HCT116 (cell line): ENCODE data around the gene GZMA. TPM values are rescaled to one million over a fixed set of nuclear protein-coding genes. Genes with fewer than 3 reads are reported as not detected.

Source experiments
- ATAC-seq: fragments of 200-7000 bp; cut with Tn5 transposase; 2 replicates; pipeline ENCODE4 v1.9.1; 2020; ENCODE audit warnings: mild to moderate bottlenecking, moderate library complexity
- BruUV-seq: library from RNA; stranded (reverse); fragments of 400-500 nt; replicated peaks from 2 replicates; lab custom pipeline; 2021; lab: Mats Ljungman, UMichigan
- CTCF ChIA-PET: fragments of 300-600 bp; sonication (Branson Sonifier 250); formaldehyde crosslinking; loops from one replicate; lab custom pipeline; 2021; ENCODE audit warnings: antibody characterized with exemption; lab: Charles Lee
- POLR2A ChIA-PET: fragments of 300-600, 350-600 bp; sonication (Branson Sonifier 250); formaldehyde crosslinking; loops from one replicate; lab custom pipeline; 2021; ENCODE audit warnings: antibody characterized with exemption; lab: Charles Lee
- RAD21 ChIA-PET, 2 experiments: fragments of 300-600 bp; sonication (Branson Sonifier 250); formaldehyde crosslinking; loops; one replicate each; lab custom pipeline; 2023; ENCODE audit warnings: low total read pairs in 2 of 2; ENCODE audit not compliant: uncharacterized antibody in 2 of 2, unreplicated experiment in 2 of 2, low non-redundant PET in 1 of 2; lab: Charles Lee
- DNase-seq: peaks from one replicate; pipeline ENCODE4 v3.0.0-alpha.2; 2010; ENCODE audit warnings: low read depth, low spot score
- H2AFZ ChIP-seq: fragments of 200-600 bp; shearing (Covaris generic), sonication (generic); 2 replicates; pipeline ENCODE4 v1.6.1; 2017; ENCODE audit warnings: low read depth, mixed run types, mixed read lengths, antibody characterized with exemption, low read length; ENCODE audit not compliant: poor library complexity, severe bottlenecking
- H3K27ac ChIP-seq: 2 replicates; pipeline ENCODE4 v1.5.1; 2012; ENCODE audit warnings: low read depth, low read length
- H3K27me3 ChIP-seq: fragments of 200-600 bp; sonication (generic); 2 replicates; pipeline ENCODE4 v1.6.1; 2016; ENCODE audit warnings: mixed run types, low read length, mixed read lengths; ENCODE audit not compliant: insufficient read depth
- H3K36me3 ChIP-seq, 2 experiments: fragments of 200-500 bp in 1 of 2; fragments of 200-600 bp in 1 of 2; sonication (Bioruptor generic) in 1 of 2; sonication (generic) in 1 of 2; 2 replicates each; pipeline versions ENCODE4 v1.5.1 to v1.6.1; 2014 to 2016; ENCODE audit warnings: low read length in 2 of 2, inconsistent platforms in 1 of 2, mixed read lengths in 1 of 2, mixed run types in 1 of 2; ENCODE audit not compliant: insufficient read depth in 2 of 2, control insufficient read depth in 1 of 2
- H3K4me1 ChIP-seq, 2 experiments: fragments of 200-600 bp in 1 of 2; sonication (generic) in 1 of 2; 2 replicates each; pipeline versions ENCODE4 v1.5.1 to v1.6.1; 2012 to 2017; ENCODE audit warnings: low read length in 2 of 2, inconsistent platforms in 1 of 2, mild to moderate bottlenecking in 1 of 2, mixed read lengths in 1 of 2, mixed run types in 1 of 2, moderate library complexity in 1 of 2; ENCODE audit not compliant: insufficient read depth in 2 of 2, control insufficient read depth in 1 of 2
- H3K4me2 ChIP-seq: fragments of 200-600 bp; sonication (generic); 2 replicates; pipeline ENCODE4 v1.6.1; 2017; ENCODE audit warnings: mixed run types, low read length, mixed read lengths
- H3K4me3 ChIP-seq, 2 experiments: fragments of 200-600 bp in 1 of 2; sonication (generic) in 1 of 2; replicated peaks in 1 of 2; 2 replicates each; pipeline ENCODE4 v1.5.1; 2011 to 2016; ENCODE audit warnings: low read length in 2 of 2, control low read depth in 1 of 2, low read depth in 1 of 2, mild to moderate bottlenecking in 1 of 2, mixed read lengths in 1 of 2, mixed run types in 1 of 2
- H3K79me2 ChIP-seq: fragments of 200-600 bp; sonication (generic); 2 replicates; pipeline ENCODE4 v1.6.1; 2017; ENCODE audit warnings: mild to moderate bottlenecking, mixed run types, low read length, moderate library complexity, mixed read lengths; ENCODE audit not compliant: insufficient read depth
- H3K9ac ChIP-seq: fragments of 200-600 bp; sonication (generic); 2 replicates; pipeline ENCODE4 v1.6.1; 2016; ENCODE audit warnings: low read length, mixed read lengths
- H3K9me2 ChIP-seq: fragments of 200-600 bp; sonication (generic), shearing (Covaris generic); 2 replicates; pipeline ENCODE4 v1.6.1; 2017; ENCODE audit warnings: mixed run types, mild to moderate bottlenecking, moderate library complexity; ENCODE audit not compliant: insufficient read depth
- H3K9me3 ChIP-seq, 2 experiments: fragments of 200-500 bp in 1 of 2; fragments of 200-600 bp in 1 of 2; sonication (Bioruptor generic) in 1 of 2; sonication (generic) in 1 of 2; 2 replicates each; pipeline ENCODE4 v1.6.1; 2014 to 2017; ENCODE audit warnings: low read length in 2 of 2, mixed read lengths in 2 of 2, inconsistent platforms in 1 of 2, low read depth in 1 of 2, mild to moderate bottlenecking in 1 of 2, mixed run types in 1 of 2, moderate library complexity in 1 of 2; ENCODE audit not compliant: control insufficient read depth in 1 of 2, insufficient read depth in 1 of 2
- H4K20me1 ChIP-seq: fragments of 200-600 bp; sonication (generic), shearing (Covaris generic); 2 replicates; pipeline ENCODE4 v1.6.1; 2017; ENCODE audit warnings: mixed run types, mild to moderate bottlenecking, moderate library complexity; ENCODE audit not compliant: insufficient read depth
- CBX3 ChIP-seq: IDR thresholded peaks from 2 replicates; pipeline ENCODE4 v1.6.1; 2012; ENCODE audit warnings: low read depth
- CEBPB ChIP-seq: IDR thresholded peaks from 2 replicates; pipeline ENCODE4 v1.6.1; 2012; ENCODE audit warnings: low read depth
- CTCF ChIP-seq, 3 experiments: fragments of 200-600 bp in 1 of 3; sonication (generic) in 1 of 3; IDR thresholded peaks in 2 of 3; conservative IDR thresholded peaks in 1 of 3; 2 replicates each; pipeline ENCODE4 v1.5.1; 2012 to 2017; ENCODE audit warnings: low read depth in 2 of 3, low read length in 2 of 3, antibody characterized with exemption in 1 of 3, borderline replicate concordance in 1 of 3, control low read depth in 1 of 3, mild to moderate bottlenecking in 1 of 3, mixed read lengths in 1 of 3, mixed run types in 1 of 3, moderate library complexity in 1 of 3; ENCODE audit not compliant: insufficient read depth in 1 of 3
- EGR1 ChIP-seq: IDR thresholded peaks from 2 replicates; pipeline ENCODE4 v1.6.1; 2012; ENCODE audit warnings: low read depth
- ELF1 ChIP-seq: IDR thresholded peaks from 2 replicates; pipeline ENCODE4 v1.6.1; 2012; ENCODE audit warnings: low read depth, borderline replicate concordance
- EZH2 ChIP-seq: fragments of 200-600 bp; sonication (generic); IDR thresholded peaks from 2 replicates; pipeline ENCODE4 v1.6.1; 2017; ENCODE audit warnings: antibody characterized with exemption, mixed run types
- EZH2phosphoT487 ChIP-seq: fragments of 200-600 bp; IDR thresholded peaks from 2 replicates; pipeline ENCODE4 v1.6.1; 2018; ENCODE audit warnings: antibody characterized with exemption, borderline replicate concordance
- FOSL1 ChIP-seq: IDR thresholded peaks from 2 replicates; pipeline ENCODE4 v1.6.1; 2012; ENCODE audit warnings: low read depth
- JUND ChIP-seq: IDR thresholded peaks from 2 replicates; pipeline ENCODE4 v1.6.1; 2012
- MAX ChIP-seq: IDR thresholded peaks from 2 replicates; pipeline ENCODE4 v1.6.1; 2012
- POLR2AphosphoS5 ChIP-seq: IDR thresholded peaks from 2 replicates; pipeline ENCODE4 v1.6.1; 2011; ENCODE audit warnings: mild to moderate bottlenecking, low read depth, low read length, moderate library complexity
- REST ChIP-seq: IDR thresholded peaks from 2 replicates; pipeline ENCODE4 v1.6.1; 2012; ENCODE audit warnings: low read depth
- SIN3A ChIP-seq: IDR thresholded peaks from 2 replicates; pipeline ENCODE4 v1.6.1; 2012; ENCODE audit warnings: low read depth
- SRF ChIP-seq: IDR thresholded peaks from 2 replicates; pipeline ENCODE4 v1.6.1; 2012; ENCODE audit warnings: low read depth
- TCF7L2 ChIP-seq: IDR thresholded peaks from 2 replicates; pipeline ENCODE4 v1.7.0; 2011; ENCODE audit warnings: borderline replicate concordance, inconsistent platforms; ENCODE audit not compliant: insufficient read depth, insufficient read length; ENCODE audit errors: extremely low read depth
- ZFX ChIP-seq: fragments of 450-650 bp; IDR thresholded peaks from 2 replicates; pipeline ENCODE4 v1.6.1; 2017
- ZNF274 ChIP-seq: fragments of 200-500 bp; sonication (Bioruptor generic); IDR thresholded peaks from 2 replicates; pipeline ENCODE4 v1.6.1; 2014; ENCODE audit warnings: mild to moderate bottlenecking, low read depth, low read length, inconsistent platforms
- intact Hi-C: fragments of 100-400 bp; cut with micrococcal nuclease; formaldehyde crosslinking; loops from 2 replicates; pipeline ENCODE4 v1.10.0; 2022
- total RNA-seq: library from RNA; stranded (reverse); gene quantifications from one replicate; pipeline ENCODE4 v1.2.1, GENCODE V29; 2021; ENCODE audit not compliant: unreplicated experiment

The GZMA gene
- total RNA-seq, 1 experiment from 2014 or later, result not detected

GRCh38 chr5:55113327-55113726 is 10.9 kb downstream of the GZMA start:
- no peaks in the 10 kb centered on the region for H3K9me3 ChIP-seq
- CTCF ChIA-PET, result no interaction called here
- no peaks in the 10 kb centered on the region for H4K20me1 ChIP-seq
- H3K36me3 ChIP-seq, result no peaks in the 10 kb centered on the region
- POLR2A ChIA-PET, result no interaction called here
- H3K27ac ChIP-seq, result no peak overlapping the region
- no peak overlapping the region for H2AFZ ChIP-seq
- ATAC-seq, result no peak
- RAD21 ChIA-PET, result no interaction called here
- no peaks in the 10 kb centered on the region for H3K9me2 ChIP-seq
- no peak overlapping the region for H3K4me2 ChIP-seq
- no TSS peak for BruUV-seq
- TF ChIP-seq FOSL1, result no peak
- no peak for TF ChIP-seq EZH2phosphoT487
- TF ChIP-seq SIN3A, result no peak
- TF ChIP-seq POLR2AphosphoS5, result no peak
- no peak for TF ChIP-seq CTCF (IDR thresholded peaks at IDR 0.05 in 2 of 3, conservative IDR thresholded peaks at IDR 0.05 in 1 of 3; ENCODE audit: borderline replicate concordance in 1 of 3, insufficient read depth in 1 of 3, low read depth in 2 of 3, low read length in 2 of 3)
- TF ChIP-seq MAX, result no peak
- no peak for TF ChIP-seq SRF
- no peak for TF ChIP-seq REST
- no peak for TF ChIP-seq ZFX
- TF ChIP-seq ZNF274, result no peak
- no peak for TF ChIP-seq CBX3
- no peak for TF ChIP-seq TCF7L2
- no peak for TF ChIP-seq CEBPB
- TF ChIP-seq ELF1, result no peak
- TF ChIP-seq JUND, result no peak
- no peak for TF ChIP-seq EGR1
- no peak for TF ChIP-seq EZH2
- H3K4me3 ChIP-seq, result no peak overlapping the region
- H3K4me1 ChIP-seq, result no peaks in the 10 kb centered on the region
- no peak overlapping the region for H3K9ac ChIP-seq
- no peaks in the 10 kb centered on the region for H3K79me2 ChIP-seq
- intact Hi-C loops, result no loop called here
- DNase-seq, result no peak
- H3K27me3 ChIP-seq, result peaks cover 44% of the 10 kb centered on the region; the same call in 1 of the 2 replicates
